CD4-positive, alpha-beta T cell treated with Interleukin-4 for 4 hours (primary cell): ENCODE data around the gene EHHADH.
"Not testable (repeated sequence)": the region's sequence is repeated elsewhere in the genome, so short reads cannot be mapped to it uniquely, and the experiment has no call there.

Source experiments
- DNase-seq: peaks from one replicate; pipeline ENCODE4 v3.0.0-alpha.2; 2020

EHHADH gene

GRCh38 chr3:185253645-185254410 lies at the start of gene EHHADH:
EHHADH (minus strand) TSS chr3:185254049; CDS start chr3:185254022, 27 bp downstream.
- DNase-seq = peak; percentile 40

- DNase-seq = not testable (repeated sequence)
Measured at GRCh38 chr3:185299918-185300426, 46.1 kb upstream of the EHHADH start.

GRCh38 chr3:185297867-185298266 lies 44.0 kb upstream of the EHHADH start:
- no peak for DNase-seq

- no peak for DNase-seq
Measured at GRCh38 chr3:185292238-185292637, 38.4 kb upstream of the EHHADH start.

GRCh38 chr3:185290266-185290665 lies 36.4 kb upstream of the EHHADH start:
- DNase-seq = no peak

GRCh38 chr3:185283374-185283935 lies 29.6 kb upstream of the EHHADH start:
- no peak for DNase-seq

- DNase-seq = peak; percentile 90
Measured at GRCh38 chr3:185282696-185283373, 29.0 kb upstream of the EHHADH start.

- DNase-seq = peak; percentile 32
Measured at GRCh38 chr3:185280572-185281365, 26.9 kb upstream of the EHHADH start.

- DNase-seq = no peak
Measured at GRCh38 chr3:185279587-185280138, 25.8 kb upstream of the EHHADH start.

GRCh38 chr3:185276415-185276814 lies 22.6 kb upstream of the EHHADH start:
- no peak for DNase-seq

- no peak for DNase-seq
Measured at GRCh38 chr3:185272033-185272432, 18.2 kb upstream of the EHHADH start.

- no peak for DNase-seq
Measured at GRCh38 chr3:185270956-185271332, 17.1 kb upstream of the EHHADH start.

GRCh38 chr3:185270262-185270955 lies 16.6 kb upstream of the EHHADH start:
- no peak for DNase-seq

- DNase-seq = no peak
Measured at GRCh38 chr3:185268194-185268962, 14.5 kb upstream of the EHHADH start.

GRCh38 chr3:185267193-185267592 lies 13.3 kb upstream of the EHHADH start:
- DNase-seq = no peak

- DNase-seq = no peak
Measured at GRCh38 chr3:185264849-185265553, 11.2 kb upstream of the EHHADH start.

- no peak for DNase-seq
Measured at GRCh38 chr3:185263423-185263822, 9.6 kb upstream of the EHHADH start.

- no peak for DNase-seq
Measured at GRCh38 chr3:185257334-185257733, 3.5 kb upstream of the EHHADH start.

- no peak for DNase-seq
Measured at GRCh38 chr3:185254799-185255198, 950 bp upstream of the EHHADH start.

- DNase-seq = not testable (repeated sequence)
Measured at GRCh38 chr3:185253133-185253532, 716 bp downstream of the EHHADH start.

GRCh38 chr3:185251272-185251671 lies 2.6 kb downstream of the EHHADH start:
- no peak for DNase-seq
